Ovary (tissue), 9 donors: Measurements from ENCODE around the gene TLR7. TPM values are rescaled to one million over a fixed set of nuclear protein-coding genes. Genes with fewer than 3 reads are reported as not detected.

Experiments
- DNase-seq, 5 donors: peaks; one replicate each; pipeline ENCODE4 v3.0.0-alpha.2; 2019 to 2020
- H3K27ac ChIP-seq, 2 donors: fragments of 200-600 bp; one replicate each; pipeline versions ENCODE4 v1.5.1 to v1.8.0; 2019 to 2022
- H3K27me3 ChIP-seq: fragments of 200-600 bp; one replicate; pipeline ENCODE4 v1.8.0; 2022
- H3K36me3 ChIP-seq: fragments of 200-600 bp; sonication (generic); one replicate; pipeline ENCODE4 v1.5.1; 2019
- H3K4me1 ChIP-seq: one replicate; pipeline ENCODE4 v1.8.1; 2013; ENCODE audit warnings: mild to moderate bottlenecking, moderate library complexity; ENCODE audit not compliant: insufficient read depth
- H3K4me3 ChIP-seq: fragments of 200-600 bp; sonication (generic); one replicate; pipeline ENCODE4 v1.5.1; 2017
- H3K9me3 ChIP-seq, 2 donors: fragments of 200-600 bp in 1 of 2; sonication (generic) in 1 of 2; one replicate each; pipeline versions ENCODE4 v1.5.1 to v1.8.1; 2013 to 2019; ENCODE audit warnings: mild to moderate bottlenecking in 1 of 2, moderate library complexity in 1 of 2
- CTCF ChIP-seq, 3 donors: fragments of 450-650 bp in 2 of 3; fragments of 200-600 bp in 1 of 3; IDR thresholded peaks; one replicate each; pipeline versions ENCODE4 v1.5.1 to v1.8.0; 2016 to 2022; ENCODE audit warnings: antibody characterized with exemption in 3 of 3, mild to moderate bottlenecking in 1 of 3
- EP300 ChIP-seq: sonication (generic); formaldehyde crosslinking; IDR thresholded peaks from one replicate; pipeline ENCODE4 v1.6.1; 2017; ENCODE audit warnings: antibody characterized with exemption
- POLR2A ChIP-seq: fragments of 450-650 bp; IDR thresholded peaks from one replicate; pipeline ENCODE4 v1.6.1; 2017; ENCODE audit warnings: antibody characterized with exemption, mild to moderate bottlenecking, moderate library complexity
- WGBS, 3 donors: extraction: QIAGEN DNeasy Blood & Tissue Kit in 1 of 3; methylation state at CpG; one replicate each; pipeline versions ENCODE4 v1.1.5 to v1.1.7; 2013 to 2017; 5-methylcytosine and 5-hydroxymethylcytosine counted together
- intact Hi-C, 4 donors: fragments of 100-400 bp; cut with DNase I; formaldehyde crosslinking; loops; one replicate each; pipeline versions ENCODE4 v1.11.0 to v1.15.1; 2022 to 2023
- polyA plus RNA-seq, 2 donors: library from polyadenylated mRNA; stranded (reverse); fragments of 200-250 nt in 1 of 2; fragments of 350-450 nt in 1 of 2; fragmentation: Illumina TruSeq in 1 of 2; extraction: RNeasy Lipid Tissue Mini Kit (QIAGEN cat#74804) in 1 of 2; gene quantifications; one replicate each; pipeline ENCODE4 v1.2.3, GENCODE V29; 2013 to 2014
- total RNA-seq, 7 donors: library from RNA; depleted of rRNA in 2 of 7; stranded (reverse); fragments of >200 nt in 2 of 7; fragmentation: NEBNext Ultra II Directional in 3 of 7; extraction: Animal tissue kit (Norgen Biotek cat#: 25700) in 3 of 7; gene quantifications; one replicate each; pipeline versions ENCODE4 v1.1.0 to v1.2.4, GENCODE V29; 2016 to 2023
- donor health status: DM: no; HTN: no; CAD: no; lungs with moderate emphysema.
- donor health status: DM: no; HTN: no; CAD: no.
- donor health status: Bipolar disorder and iron deficiency.
- donor health status: DM: yes; HTN: yes; CAD: no.
- donor health status: DM: no; HTN: no; CAD: no.
- donor health status: DM: yes; HTN: yes; CAD: no.

Gene TLR7
- total and polyA plus RNA-seq, 9 donors: 0.22 to 2.7 (median 0.57) TPM

- Histone ChIP-seq H3K4me3 (no peak overlapping the region), H3K27me3 (no peaks in the 10 kb centered on the region), H3K36me3 (no peaks in the 10 kb centered on the region), H3K9me3 (no peaks in the 10 kb centered on the region), H3K4me1 (no peaks in the 10 kb centered on the region), H3K27ac (no peak overlapping the region)
- intact Hi-C loops: no loop called here
- WGBS, 3 donors: 69 to 78% (median 69%) methylated on average over 4 of the region's 4 CpGs
- no peak for DNase-seq
- TF ChIP-seq EP300 (no peak), POLR2A (no peak), CTCF (IDR thresholded peaks at IDR 0.05) (no peak)
Measured at GRCh38 chrX:12929701-12930100, 62.8 kb downstream of the TLR7 start.

GRCh38 chrX:12930150-12930549 lies 63.3 kb downstream of the TLR7 start:
- H3K9me3 ChIP-seq: no peaks in the 10 kb centered on the region
- H3K27ac ChIP-seq: no peak overlapping the region
- no peaks in the 10 kb centered on the region for H3K27me3 ChIP-seq
- no peaks in the 10 kb centered on the region for H3K4me1 ChIP-seq
- WGBS, 3 donors: 81 to 82% (median 81%) methylated on average over 2 of the region's 2 CpGs
- H3K4me3 ChIP-seq: no peak overlapping the region
- TF ChIP-seq CTCF (IDR thresholded peaks at IDR 0.05) (no peak), EP300 (no peak), POLR2A (no peak)
- intact Hi-C loops: no loop called here
- H3K36me3 ChIP-seq: no peaks in the 10 kb centered on the region
- DNase-seq: no peak

GRCh38 chrX:12932244-12932643 lies 65.4 kb downstream of the TLR7 start:
- H3K4me1 ChIP-seq: no peaks in the 10 kb centered on the region
- no peaks in the 10 kb centered on the region for H3K36me3 ChIP-seq
- H3K4me3 ChIP-seq: no peak overlapping the region
- WGBS, 3 donors: 82 to 93% (median 87%) methylated on average over 1 of the region's 1 CpG
- H3K27ac ChIP-seq: no peak overlapping the region
- DNase-seq: no peak
- TF ChIP-seq POLR2A (no peak), EP300 (no peak), CTCF (IDR thresholded peaks at IDR 0.05) (no peak)
- intact Hi-C loops: no loop called here
- H3K27me3 ChIP-seq: no peaks in the 10 kb centered on the region
- H3K9me3 ChIP-seq: no peaks in the 10 kb centered on the region

- no peaks in the 10 kb centered on the region for H3K27me3 ChIP-seq
- H3K36me3 ChIP-seq: no peaks in the 10 kb centered on the region
- H3K27ac ChIP-seq: no peak overlapping the region
- no peak for DNase-seq
- TF ChIP-seq EP300: no peak
- TF ChIP-seq CTCF (IDR thresholded peaks at IDR 0.05): no peak
- no peak for TF ChIP-seq POLR2A
- WGBS, 3 donors: 82 to 89% (median 84%) methylated on average over 5 of the region's 5 CpGs
- H3K4me1 ChIP-seq: no peaks in the 10 kb centered on the region
- no peak overlapping the region for H3K4me3 ChIP-seq
- no peaks in the 10 kb centered on the region for H3K9me3 ChIP-seq
- intact Hi-C loops: no loop called here
Measured at GRCh38 chrX:12934850-12935249, 68.0 kb downstream of the TLR7 start.

- H3K27me3 ChIP-seq: no peaks in the 10 kb centered on the region
- intact Hi-C loops: no loop called here
- 76 to 91% (median 87%) methylated on average over 1 of the region's 1 CpG for WGBS, 3 donors
- no peaks in the 10 kb centered on the region for H3K36me3 ChIP-seq
- H3K9me3 ChIP-seq: no peaks in the 10 kb centered on the region
- no peak for TF ChIP-seq EP300
- no peak for TF ChIP-seq CTCF (IDR thresholded peaks at IDR 0.05)
- no peak for TF ChIP-seq POLR2A
- H3K4me3 ChIP-seq: no peak overlapping the region
- DNase-seq: no peak
- H3K27ac ChIP-seq: no peak overlapping the region
- no peaks in the 10 kb centered on the region for H3K4me1 ChIP-seq
Measured at GRCh38 chrX:12936947-12937346, 70.1 kb downstream of the TLR7 start.
